ENCODE measurements around the gene DIS3L2.

- TF ChIP-seq CTCF (IDR thresholded peaks at IDR 0.05 in 4 of 5, conservative IDR thresholded peaks at IDR 0.05 in 1 of 5) (no peak), POLR2A (IDR thresholded peaks at IDR 0.05) (no peak)
Observed at GRCh38 chr2:231927566-231927890, 34.0 kb upstream of the DIS3L2 start.

Data from gastrocnemius medialis (tissue), 4 donors.